Lower leg skin (tissue), 3 donors: Measurements from ENCODE around the gene ZNHIT6.

Experiments used
- POLR2A ChIP-seq, 2 donors: fragments of 450-650 bp; IDR thresholded peaks; one replicate each; pipeline ENCODE4 v1.6.1; 2016 to 2017; ENCODE audit warnings: antibody characterized with exemption in 2 of 2, mild to moderate bottlenecking in 1 of 2, moderate library complexity in 1 of 2
- TF ChIP-seq, protein P1 (sequence below), 3 donors: fragments of 450-650 bp; IDR thresholded peaks; one replicate each; pipeline ENCODE4 v1.5.1; 2016; ENCODE audit warnings: antibody characterized with exemption in 3 of 3, mild to moderate bottlenecking in 3 of 3, moderate library complexity in 2 of 3

DNA sequence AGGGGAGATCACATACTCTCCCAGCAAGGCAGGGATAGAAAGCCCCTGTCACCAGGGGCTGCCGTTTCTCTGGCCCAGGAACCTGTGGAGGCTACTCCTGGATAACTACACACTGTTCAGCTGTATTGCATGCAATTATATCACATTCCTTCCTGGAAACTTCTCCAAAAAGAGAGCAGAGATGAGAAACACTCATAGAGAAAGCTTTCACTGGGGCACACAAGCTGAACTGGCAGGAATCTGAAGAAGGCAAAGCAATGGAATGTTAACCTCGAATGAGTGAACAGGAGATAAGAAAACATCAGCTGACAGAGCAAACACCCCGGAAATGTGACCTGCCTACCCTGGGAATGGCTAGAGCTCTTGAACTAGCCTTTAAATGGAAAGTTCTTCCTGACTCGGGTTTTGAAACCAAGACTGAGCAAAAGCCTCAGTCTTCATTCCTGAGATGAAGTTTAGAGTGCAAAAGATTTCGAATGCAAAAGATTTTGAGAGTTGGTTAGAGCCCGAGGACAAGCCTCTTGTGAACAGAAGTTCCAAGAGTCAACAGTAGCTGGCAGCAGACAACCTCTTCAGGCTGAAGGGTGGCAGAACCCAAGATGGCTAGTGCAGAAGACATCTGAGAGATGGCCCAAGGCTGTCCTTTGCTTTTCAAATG lies 95.4 kb downstream of the ZNHIT6 start:
- TF ChIP-seq, protein P1, sequence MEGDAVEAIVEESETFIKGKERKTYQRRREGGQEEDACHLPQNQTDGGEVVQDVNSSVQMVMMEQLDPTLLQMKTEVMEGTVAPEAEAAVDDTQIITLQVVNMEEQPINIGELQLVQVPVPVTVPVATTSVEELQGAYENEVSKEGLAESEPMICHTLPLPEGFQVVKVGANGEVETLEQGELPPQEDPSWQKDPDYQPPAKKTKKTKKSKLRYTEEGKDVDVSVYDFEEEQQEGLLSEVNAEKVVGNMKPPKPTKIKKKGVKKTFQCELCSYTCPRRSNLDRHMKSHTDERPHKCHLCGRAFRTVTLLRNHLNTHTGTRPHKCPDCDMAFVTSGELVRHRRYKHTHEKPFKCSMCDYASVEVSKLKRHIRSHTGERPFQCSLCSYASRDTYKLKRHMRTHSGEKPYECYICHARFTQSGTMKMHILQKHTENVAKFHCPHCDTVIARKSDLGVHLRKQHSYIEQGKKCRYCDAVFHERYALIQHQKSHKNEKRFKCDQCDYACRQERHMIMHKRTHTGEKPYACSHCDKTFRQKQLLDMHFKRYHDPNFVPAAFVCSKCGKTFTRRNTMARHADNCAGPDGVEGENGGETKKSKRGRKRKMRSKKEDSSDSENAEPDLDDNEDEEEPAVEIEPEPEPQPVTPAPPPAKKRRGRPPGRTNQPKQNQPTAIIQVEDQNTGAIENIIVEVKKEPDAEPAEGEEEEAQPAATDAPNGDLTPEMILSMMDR (IDR thresholded peaks at IDR 0.05), result no peak
- TF ChIP-seq POLR2A (IDR thresholded peaks at IDR 0.05), result no peak
